Caco-2 (cell line): ENCODE data around the gene SCN4B. TPM values are rescaled to one million over a fixed set of nuclear protein-coding genes. Genes with fewer than 3 reads are reported as not detected.

Source experiments
- BruUV-seq: library from RNA; stranded (reverse); fragments of 400-500 nt; replicated peaks from 2 replicates; lab custom pipeline; 2021; lab: Mats Ljungman, UMichigan
- CTCF ChIA-PET: fragments of 300-600 bp; sonication (Branson Sonifier 250); formaldehyde crosslinking; loops from one replicate; lab custom pipeline; 2022; ENCODE audit warnings: antibody characterized with exemption; lab: Charles Lee
- POLR2A ChIA-PET: fragments of 300-600 bp; sonication (Branson Sonifier 250); formaldehyde crosslinking; loops from one replicate; lab custom pipeline; 2022; ENCODE audit warnings: antibody characterized with exemption; lab: Charles Lee
- DNase-seq, 2 experiments: peaks; one replicate each; pipeline versions ENCODE4 v3.0.0 to v3.0.0-alpha.2; 2020 to 2022
- H3K27me3 ChIP-seq: replicated peaks from 2 replicates; pipeline ENCODE4 v1.6.0; 2011; ENCODE audit warnings: low read length; ENCODE audit not compliant: control insufficient read depth, insufficient read depth
- H3K36me3 ChIP-seq: 2 replicates; pipeline ENCODE4 v1.5.1; 2011; ENCODE audit warnings: low read length; ENCODE audit not compliant: control insufficient read depth, insufficient read depth
- H3K4me1 ChIP-seq: fragments of 250-450 bp; sonication (Bioruptor Pico); 2 replicates; pipeline ENCODE4 v1.5.1; 2020; ENCODE audit warnings: mild to moderate bottlenecking
- H3K4me3 ChIP-seq: 2 replicates; pipeline ENCODE4 v1.5.1; 2011; ENCODE audit warnings: low read depth, mild to moderate bottlenecking, control low read depth, low read length
- H3K9me3 ChIP-seq: fragments of 250-450 bp; sonication (Bioruptor Pico); 2 replicates; pipeline ENCODE4 v1.5.1; 2020; ENCODE audit warnings: mild to moderate bottlenecking, moderate library complexity
- H3K27ac Mint-ChIP-seq: one replicate; pipeline ENCODE4 v1.8.0; 2022; ENCODE audit warnings: mixed read lengths; ENCODE audit not compliant: unreplicated experiment
- H3K27me3 Mint-ChIP-seq: one replicate; pipeline ENCODE4 v1.8.0; 2022; ENCODE audit warnings: mixed read lengths; ENCODE audit not compliant: insufficient read depth, unreplicated experiment
- H3K36me3 Mint-ChIP-seq: one replicate; pipeline ENCODE4 v1.8.0; 2022; ENCODE audit warnings: mild to moderate bottlenecking, mixed read lengths; ENCODE audit not compliant: insufficient read depth, unreplicated experiment
- H3K4me1 Mint-ChIP-seq: one replicate; pipeline ENCODE4 v1.8.0; 2022; ENCODE audit warnings: low read depth, mixed read lengths; ENCODE audit not compliant: unreplicated experiment
- H3K4me3 Mint-ChIP-seq: one replicate; pipeline ENCODE4 v1.8.0; 2022; ENCODE audit warnings: mild to moderate bottlenecking, moderate library complexity, mixed read lengths; ENCODE audit not compliant: unreplicated experiment
- H3K9me3 Mint-ChIP-seq: one replicate; pipeline ENCODE4 v1.8.0; 2022; ENCODE audit warnings: mixed read lengths; ENCODE audit not compliant: unreplicated experiment
- CTCF ChIP-seq, 2 experiments: fragments of 200-600 bp in 1 of 2; IDR thresholded peaks; 1 replicate in 1 of 2; 2 replicates in 1 of 2; pipeline versions ENCODE4 v1.5.1 to v1.8.0; 2011 to 2022; ENCODE audit warnings: antibody characterized with exemption in 1 of 2, control low read depth in 1 of 2, inconsistent platforms in 1 of 2, low read depth in 1 of 2, low read length in 1 of 2, mild to moderate bottlenecking in 1 of 2, moderate library complexity in 1 of 2; ENCODE audit not compliant: insufficient read depth in 1 of 2, severe bottlenecking in 1 of 2, unreplicated experiment in 1 of 2
- intact Hi-C: fragments of 100-400 bp; cut with micrococcal nuclease; formaldehyde crosslinking; loops from one replicate; pipeline ENCODE4 v1.10.0; 2022; ENCODE audit not compliant: unreplicated experiment
- total RNA-seq: library from RNA; stranded (reverse); gene quantifications from 2 replicates; pipeline ENCODE4 v1.2.3, GENCODE V29; 2022

Gene SCN4B
- total RNA-seq, 1 experiment from 2014 or later: 0.70 TPM

GRCh38 chr11:118084247-118084646 lies 68.4 kb downstream of the SCN4B start:
- no peaks in the 10 kb centered on the region for H3K27me3 Mint-ChIP-seq
- H3K27ac Mint-ChIP-seq: peak overlapping the region; percentile 30
- H3K36me3 Mint-ChIP-seq: peaks cover 42% of the 10 kb centered on the region
- H3K4me1 ChIP-seq: peaks cover 20% of the 10 kb centered on the region
- POLR2A ChIA-PET: interaction anchor here (1.0 kb wide), 1 partner anchor 11 kb away, joined by 4 read pairs; no protein-coding TSS in a partner anchor
- TF ChIP-seq CTCF (IDR thresholded peaks at IDR 0.05; ENCODE audit: insufficient read depth in 1 of 2, low read depth in 1 of 2, low read length in 1 of 2, severe bottlenecking in 1 of 2, unreplicated experiment in 1 of 2): no peak
- DNase-seq: no peak
- no peak overlapping the region for H3K4me3 ChIP-seq
- no peaks in the 10 kb centered on the region for H3K27me3 ChIP-seq
- peaks cover 29% of the 10 kb centered on the region for H3K9me3 ChIP-seq
- CTCF ChIA-PET: interaction anchor here (1.1 kb wide), 1 partner anchor 12 kb away, joined by 7 read pairs; no protein-coding TSS in a partner anchor
- BruUV-seq: no TSS peak
- H3K36me3 ChIP-seq: peaks cover 13% of the 10 kb centered on the region
- intact Hi-C loops: no loop called here
- H3K4me1 Mint-ChIP-seq: peaks cover 24% of the 10 kb centered on the region
- H3K9me3 Mint-ChIP-seq: peaks cover 12% of the 10 kb centered on the region
- H3K4me3 Mint-ChIP-seq: no peak overlapping the region

Other genes starting within 250 kb of the SCN4B start
- 40.8 and 53.1 TPM in 2 replicates for gene TMPRSS13, start 223.4 kb downstream of the SCN4B start, total RNA-seq
- gene IL10RA, start 166.4 kb downstream of the SCN4B start, total RNA-seq: 0.65 and 1.6 TPM in 2 replicates
- gene TMPRSS4, start 75.7 kb downstream of the SCN4B start, total RNA-seq: 83.2 and 86.4 TPM in 2 replicates
- gene SMIM35, start 65.9 kb downstream of the SCN4B start, total RNA-seq: not detected in 2 replicates
- 0.09 TPM in 1 of 2 replicates, not detected in the other for gene SCN2B, start 23.8 kb upstream of the SCN4B start, total RNA-seq
- 8.9 and 12.0 TPM in 2 replicates for gene JAML, start 72.2 kb upstream of the SCN4B start, total RNA-seq
- 29.6 and 31.8 TPM in 2 replicates for gene MPZL3, start 99.5 kb upstream of the SCN4B start, total RNA-seq
- gene MPZL2, start 111.5 kb upstream of the SCN4B start, total RNA-seq: 69.9 and 80.2 TPM in 2 replicates
- gene CD3E, start 151.9 kb upstream of the SCN4B start, total RNA-seq: 0.39 TPM in 1 of 2 replicates, not detected in the other
- gene CD3D, start 189.9 kb upstream of the SCN4B start, total RNA-seq: not detected in 2 replicates
- gene CD3G, start 191.5 kb upstream of the SCN4B start, total RNA-seq: 0.16 and 0.32 TPM in 2 replicates
- 103 and 106 TPM in 2 replicates for gene UBE4A, start 206.8 kb upstream of the SCN4B start, total RNA-seq
- gene ATP5MG, start 248.8 kb upstream of the SCN4B start, total RNA-seq: 537 and 576 TPM in 2 replicates